Measurements from ENCODE around the gene SULT2B1.
A peak's percentile ranks its signal among the peaks of the same experiment; 100 is the strongest.
"Not testable (repeated sequence)": the region's sequence is repeated elsewhere in the genome, so short reads cannot be mapped to it uniquely, and the experiment has no call there.

SULT2B1 gene

DNA sequence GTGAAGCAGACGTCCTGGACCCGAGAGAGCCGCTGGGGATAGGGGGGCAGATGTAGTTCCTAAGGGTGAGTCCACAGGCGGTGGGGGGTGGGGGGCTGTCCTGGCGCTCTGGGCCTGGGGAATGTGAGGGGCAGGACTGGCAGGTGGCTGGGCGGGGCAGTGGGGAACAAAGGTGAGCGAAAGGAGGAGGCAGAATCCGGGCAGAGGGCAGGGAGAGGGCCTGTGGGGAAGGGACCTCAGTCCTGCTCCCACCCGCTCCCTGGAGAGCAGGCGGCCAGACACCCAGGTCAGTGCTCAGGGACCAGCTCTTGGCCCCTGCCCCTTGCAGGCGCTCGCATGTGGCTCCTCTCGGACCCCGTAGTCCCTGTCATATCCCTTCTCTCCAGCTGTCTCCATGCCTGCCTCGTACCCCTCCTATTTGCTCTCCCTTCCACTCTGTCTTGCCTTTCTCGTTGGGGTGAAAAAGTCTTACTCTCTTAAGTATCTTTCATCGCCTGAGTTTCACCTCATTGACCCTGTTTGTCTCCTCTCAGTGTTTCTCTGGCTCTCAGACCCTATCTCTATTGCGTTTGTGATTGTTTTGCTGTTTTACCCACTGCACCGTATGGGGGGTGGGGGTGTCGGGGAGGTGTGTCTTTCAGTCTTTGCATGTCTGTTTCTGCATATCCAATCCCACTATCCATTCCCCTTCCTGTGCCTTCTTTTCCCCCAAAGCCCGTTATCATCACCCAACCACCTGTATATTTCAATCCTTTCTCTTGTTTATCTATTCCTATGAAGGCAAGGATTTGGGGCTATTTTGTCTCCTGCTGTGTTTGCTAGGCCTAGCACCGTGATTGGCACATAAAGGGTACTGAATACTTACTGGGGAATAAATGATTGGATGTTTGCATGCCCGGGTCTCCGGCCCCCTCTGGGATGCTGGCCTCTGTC, 73.1 kb downstream of the SULT2B1 start:
- DNase-seq = no peak

DNA sequence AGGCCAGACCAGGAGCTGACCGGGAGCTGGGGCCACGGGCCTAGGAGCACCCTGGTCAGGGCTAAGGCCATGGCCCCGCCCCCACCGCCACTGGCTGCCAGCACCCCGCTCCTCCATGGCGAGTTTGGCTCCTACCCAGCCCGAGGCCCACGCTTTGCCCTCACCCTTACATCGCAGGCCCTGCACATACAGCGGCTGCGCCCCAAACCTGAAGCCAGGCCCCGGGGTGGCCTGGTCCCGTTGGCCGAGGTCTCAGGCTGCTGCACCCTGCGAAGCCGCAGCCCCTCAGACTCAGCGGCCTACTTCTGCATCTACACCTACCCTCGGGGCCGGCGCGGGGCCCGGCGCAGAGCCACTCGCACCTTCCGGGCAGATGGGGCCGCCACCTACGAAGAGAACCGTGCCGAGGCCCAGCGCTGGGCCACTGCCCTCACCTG, 73.9 kb downstream of the SULT2B1 start:
- no peak for DNase-seq

- no peak for DNase-seq
These were observed 75.4 kb downstream of the SULT2B1 start for GRCh38 chr19:48627201-48627864.

- no peak for DNase-seq
These were observed 75.9 kb downstream of the SULT2B1 start for GRCh38 chr19:48627865-48628314.

DNA sequence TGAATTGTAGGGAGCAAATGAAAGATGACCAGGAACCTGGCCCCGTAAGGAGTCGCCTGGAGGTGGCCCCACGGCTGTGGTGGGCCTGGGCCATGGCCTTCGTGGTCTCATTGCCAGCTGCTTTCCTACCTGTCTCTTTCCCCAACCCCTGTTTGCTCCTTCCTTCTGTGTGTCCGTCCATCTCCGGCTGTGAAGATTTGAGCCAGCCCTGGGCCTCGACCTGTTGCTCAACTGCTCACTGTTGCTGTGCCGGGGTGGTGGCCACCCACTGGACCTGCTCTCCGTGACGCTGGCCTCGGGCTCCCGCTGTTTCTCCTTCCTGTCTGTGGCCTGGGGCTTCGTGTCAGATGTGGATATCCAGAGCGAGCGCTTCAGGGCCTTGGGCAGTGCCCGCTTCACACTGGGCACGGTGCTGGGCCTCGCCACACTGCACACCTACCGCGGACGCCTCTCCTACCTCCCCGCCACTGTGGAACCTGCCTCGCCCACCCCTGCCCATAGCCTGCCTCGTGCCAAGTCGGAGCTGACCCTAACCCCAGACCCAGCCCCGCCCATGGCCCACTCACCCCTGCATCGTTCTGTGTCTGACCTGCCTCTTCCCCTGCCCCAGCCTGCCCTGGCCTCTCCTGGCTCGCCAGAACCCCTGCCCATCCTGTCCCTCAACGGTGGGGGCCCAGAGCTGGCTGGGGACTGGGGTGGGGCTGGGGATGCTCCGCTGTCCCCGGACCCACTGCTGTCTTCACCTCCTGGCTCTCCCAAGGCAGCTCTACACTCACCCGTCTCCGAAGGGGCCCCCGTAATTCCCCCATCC, 76.7 kb downstream of the SULT2B1 start:
- no peak for DNase-seq

DNA sequence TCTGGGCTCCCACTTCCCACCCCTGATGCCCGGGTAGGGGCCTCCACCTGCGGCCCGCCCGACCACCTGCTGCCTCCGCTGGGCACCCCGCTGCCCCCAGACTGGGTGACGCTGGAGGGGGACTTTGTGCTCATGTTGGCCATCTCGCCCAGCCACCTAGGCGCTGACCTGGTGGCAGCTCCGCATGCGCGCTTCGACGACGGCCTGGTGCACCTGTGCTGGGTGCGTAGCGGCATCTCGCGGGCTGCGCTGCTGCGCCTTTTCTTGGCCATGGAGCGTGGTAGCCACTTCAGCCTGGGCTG, 77.3 kb downstream of the SULT2B1 start:
- no peak for DNase-seq

DNA sequence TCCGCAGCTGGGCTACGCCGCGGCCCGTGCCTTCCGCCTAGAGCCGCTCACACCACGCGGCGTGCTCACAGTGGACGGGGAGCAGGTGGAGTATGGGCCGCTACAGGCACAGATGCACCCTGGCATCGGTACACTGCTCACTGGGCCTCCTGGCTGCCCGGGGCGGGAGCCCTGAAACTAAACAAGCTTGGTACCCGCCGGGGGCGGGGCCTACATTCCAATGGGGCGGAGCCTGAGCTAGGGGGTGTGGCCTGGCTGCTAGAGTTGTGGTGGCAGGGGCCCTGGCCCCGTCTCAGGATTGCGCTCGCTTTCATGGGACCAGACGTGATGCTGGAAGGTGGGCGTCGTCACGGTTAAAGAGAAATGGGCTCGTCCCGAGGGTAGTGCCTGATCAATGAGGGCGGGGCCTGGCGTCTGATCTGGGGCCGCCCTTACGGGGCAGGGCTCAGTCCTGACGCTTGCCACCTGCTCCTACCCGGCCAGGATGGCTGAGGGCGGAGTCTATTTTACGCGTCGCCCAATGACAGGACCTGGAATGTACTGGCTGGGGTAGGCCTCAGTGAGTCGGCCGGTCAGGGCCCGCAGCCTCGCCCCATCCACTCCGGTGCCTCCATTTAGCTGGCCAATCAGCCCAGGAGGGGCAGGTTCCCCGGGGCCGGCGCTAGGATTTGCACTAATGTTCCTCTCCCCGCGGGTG, 77.8 kb downstream of the SULT2B1 start:
- DNase-seq = peak in 1 of 2 donors; percentile 51

- no peak for DNase-seq
These were observed 78.5 kb downstream of the SULT2B1 start for GRCh38 chr19:48630296-48631063.

DNA sequence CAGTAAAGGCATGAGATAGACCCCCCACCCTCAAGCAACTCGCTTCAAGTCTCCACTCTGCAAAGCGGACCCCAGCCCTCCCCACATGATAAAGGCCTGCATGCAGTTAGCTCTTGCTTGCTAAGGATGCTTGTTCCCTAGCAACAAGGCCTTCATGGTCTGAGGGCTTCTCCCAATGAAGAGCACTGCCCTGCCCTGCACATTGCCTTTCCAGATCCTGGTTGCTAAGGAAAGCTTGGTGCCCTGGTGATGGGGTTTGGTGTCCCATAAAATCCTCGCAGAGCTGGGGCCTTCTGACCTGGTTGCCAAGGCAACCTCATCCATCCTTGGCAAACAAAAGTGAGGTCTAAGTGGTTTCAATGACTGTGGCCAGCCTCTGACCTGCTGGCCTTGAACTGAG, 79.3 kb downstream of the SULT2B1 start:
- DNase-seq = no peak

DNA sequence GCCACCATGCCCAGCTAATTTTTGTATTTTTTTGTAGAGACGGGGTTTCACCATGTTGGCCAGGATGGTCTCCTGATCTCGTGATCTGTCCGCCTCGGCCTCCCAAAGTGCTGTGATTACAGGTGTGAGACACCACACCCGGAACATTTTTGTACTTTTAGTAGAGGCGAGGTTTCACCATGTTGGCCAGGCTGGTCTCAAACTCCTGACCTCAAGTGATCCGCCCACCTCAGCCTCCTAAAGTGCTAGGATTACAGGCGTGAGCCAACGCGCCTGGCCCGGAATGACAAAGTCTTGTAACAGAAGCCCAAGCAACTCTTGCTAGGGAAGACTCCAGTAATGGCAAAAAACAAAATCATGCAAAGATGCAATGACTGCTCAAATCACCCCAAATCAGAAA, 80.3 kb downstream of the SULT2B1 start:
- DNase-seq = not testable (repeated sequence)

GRCh38 chr19:48632692-48633147, 80.7 kb downstream of the SULT2B1 start:
- no peak for DNase-seq

DNA sequence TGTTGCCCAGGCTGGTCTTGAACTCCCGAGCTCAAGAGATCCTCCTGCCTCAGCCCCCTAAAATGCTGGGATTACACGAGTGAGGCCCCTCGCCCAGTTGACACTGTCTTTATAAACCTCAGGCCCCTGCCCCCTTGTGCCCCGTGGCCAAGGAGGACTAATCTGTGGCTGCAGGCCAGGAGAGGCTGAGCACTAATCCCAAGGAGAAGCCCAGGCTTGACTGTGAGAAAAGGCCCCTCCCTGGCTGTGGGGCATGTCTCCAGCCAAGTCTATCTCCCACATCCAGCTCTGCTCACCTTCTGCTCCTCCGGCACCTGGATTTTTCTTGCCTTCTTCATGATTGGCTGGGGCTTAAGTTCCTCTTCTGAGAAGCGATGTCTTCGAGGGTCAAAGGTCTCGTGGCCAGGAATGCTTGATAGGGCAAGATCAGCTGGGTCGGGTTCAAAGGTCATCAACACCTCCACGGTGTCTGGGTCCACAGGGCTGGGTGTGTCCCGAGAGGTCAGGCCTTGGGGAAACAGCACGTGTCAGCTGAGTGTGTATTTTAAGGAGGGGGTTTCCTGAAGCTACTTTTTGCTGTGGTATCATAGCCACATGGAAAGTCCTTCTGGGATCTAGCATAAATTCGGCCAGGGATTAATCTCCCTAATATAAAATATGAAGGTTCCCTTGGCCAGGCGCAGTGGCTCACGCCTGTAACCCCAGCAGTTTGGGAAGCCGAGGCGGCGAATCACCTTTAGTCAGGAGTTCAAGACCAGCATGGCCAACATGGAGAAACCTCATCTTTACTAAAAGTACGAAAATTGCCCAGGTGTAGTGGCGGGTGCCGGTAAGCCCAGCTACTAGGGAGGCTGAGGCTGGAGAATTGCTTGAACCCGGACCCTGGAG, 81.4 kb downstream of the SULT2B1 start:
- no peak for DNase-seq

DNA sequence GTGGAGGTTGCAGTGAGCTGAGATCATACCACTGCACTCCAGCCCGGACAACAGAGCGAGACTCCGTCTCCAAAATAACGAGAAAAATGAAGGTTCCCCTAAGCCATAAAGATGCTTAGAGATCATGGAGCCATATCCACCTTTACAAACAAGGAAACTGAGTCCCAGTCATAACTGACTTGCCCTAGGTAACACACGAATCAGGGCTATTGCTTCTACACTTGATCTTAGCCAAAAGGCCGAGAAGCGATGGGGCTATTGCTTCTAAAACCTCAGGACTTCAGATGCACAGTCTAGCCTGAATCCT, 82.0 kb downstream of the SULT2B1 start:
- DNase-seq = no peak

DNA sequence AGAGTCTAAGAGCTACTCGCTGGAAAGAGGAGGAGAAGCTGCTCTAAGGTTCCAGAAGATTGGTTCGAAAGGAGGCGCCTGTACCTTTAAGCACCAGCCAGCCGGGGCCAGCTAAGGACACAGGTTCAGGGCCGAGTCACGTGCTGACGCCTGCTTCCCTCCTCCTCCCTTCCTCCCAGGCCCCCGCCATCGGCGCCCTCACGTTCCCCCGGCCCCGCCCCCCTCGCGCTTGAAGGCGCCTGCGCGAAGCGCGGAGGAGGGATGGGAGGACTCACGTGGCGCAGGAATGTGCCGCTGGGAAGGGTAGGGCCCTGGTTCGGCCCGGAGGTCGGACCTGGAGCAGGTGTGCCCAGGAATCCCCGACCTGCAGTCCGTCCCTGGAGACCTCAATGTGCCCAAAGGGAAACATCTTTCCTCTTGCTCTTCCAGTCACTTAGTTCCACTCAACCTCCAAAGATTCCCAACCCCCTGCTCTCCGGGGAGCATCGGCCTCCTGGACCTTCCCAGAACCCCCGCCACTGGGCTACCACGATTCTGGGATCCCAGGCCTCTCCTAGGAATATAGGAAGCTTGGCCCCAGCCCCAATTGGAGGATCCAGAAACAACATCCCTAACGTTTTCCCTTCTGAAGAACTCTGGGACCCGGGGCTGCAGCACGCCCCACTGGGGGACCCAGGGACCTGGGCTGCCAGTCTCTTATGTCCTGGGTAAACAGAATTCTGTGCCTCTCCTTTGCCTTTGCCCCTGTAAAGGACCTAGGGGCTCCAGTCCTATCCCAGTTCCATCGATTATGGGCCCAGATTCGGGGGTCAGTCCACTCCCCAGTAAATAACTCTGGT, 82.7 kb downstream of the SULT2B1 start:
- DNase-seq = peak; percentile 94 to 96

DNA sequence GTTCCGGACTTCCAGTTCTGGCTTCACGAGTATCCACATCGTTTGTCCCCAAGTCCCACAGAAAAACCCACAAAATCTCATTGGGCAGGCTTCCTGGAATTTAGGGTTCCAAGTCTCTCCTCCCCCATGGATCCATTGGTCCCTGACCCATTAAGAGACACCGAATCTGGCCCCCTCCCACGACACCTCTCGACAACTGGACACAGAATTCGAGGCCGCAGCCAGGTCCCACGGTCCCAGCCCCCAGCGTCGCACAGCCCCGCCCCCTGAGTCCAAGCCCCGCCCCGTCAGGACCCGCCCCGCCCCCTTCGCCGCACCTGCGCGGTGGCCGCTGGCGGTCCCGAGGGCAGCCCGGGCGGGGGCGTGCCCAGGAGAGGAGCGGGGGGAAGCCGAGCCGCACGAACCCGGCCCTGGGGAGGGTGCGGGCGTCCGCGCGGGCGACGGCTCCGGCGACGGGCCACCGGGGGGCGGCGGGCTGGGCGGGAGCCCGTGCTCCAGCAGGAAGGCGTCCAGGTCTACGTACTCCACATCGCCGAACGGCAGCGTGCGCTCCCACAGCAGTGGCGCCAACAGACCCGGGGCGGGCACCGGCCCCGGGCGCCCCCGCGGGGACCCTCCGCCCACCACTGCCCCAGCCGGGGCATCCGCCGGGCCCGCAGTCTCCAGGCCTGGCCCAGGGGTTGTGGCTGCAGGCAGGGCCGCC, 83.4 kb downstream of the SULT2B1 start:
- DNase-seq = peak; percentile 79 to 80

DNA sequence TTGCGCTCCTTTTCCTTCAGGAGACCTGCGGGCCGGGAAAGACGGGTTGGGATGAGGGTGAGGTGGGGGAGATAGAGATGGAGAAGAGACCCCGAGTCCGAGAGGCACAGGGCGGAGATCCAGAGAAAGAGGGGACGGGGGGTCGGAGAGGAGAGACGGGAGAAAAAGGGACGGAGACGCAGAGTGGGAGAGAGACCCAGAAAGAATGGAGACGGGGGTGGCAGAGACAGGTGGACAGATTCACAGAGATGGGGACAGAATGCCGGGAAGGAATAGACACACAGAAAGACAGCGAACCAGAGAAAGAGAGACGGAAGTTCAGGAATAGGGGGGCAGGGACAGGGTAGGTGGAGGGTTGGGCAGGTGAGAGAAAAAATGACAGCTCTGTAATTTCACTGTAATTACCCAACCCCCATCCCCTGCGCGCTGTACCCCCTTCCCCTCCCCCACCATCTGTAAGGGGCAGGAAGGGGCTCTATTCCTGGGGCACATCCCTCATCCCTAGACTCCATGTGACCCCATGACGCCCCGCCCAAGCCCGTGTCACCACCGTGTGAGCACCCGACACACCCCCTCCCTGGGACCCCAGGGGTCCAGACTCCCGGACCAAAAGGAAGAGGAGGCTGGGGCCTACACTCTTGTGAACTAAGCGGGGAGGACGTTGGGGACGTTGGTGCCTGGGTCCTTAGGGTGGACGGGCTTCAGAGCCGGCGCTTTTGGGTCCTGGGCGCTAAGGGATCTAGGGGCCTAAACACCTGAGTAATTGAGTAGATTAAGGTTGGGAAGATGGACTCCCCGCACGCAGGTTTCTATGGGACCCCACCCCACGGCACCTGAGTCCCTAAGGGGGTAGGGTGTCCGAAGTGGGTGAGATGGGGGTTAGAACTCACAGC, 84.2 kb downstream of the SULT2B1 start:
- DNase-seq = no peak

- no peak for DNase-seq
These were observed 85.0 kb downstream of the SULT2B1 start, which contains the start of gene DBP for GRCh38 chr19:48636859-48637448. Gene DBP (minus strand): TSS chr19:48637379. CDS start chr19:48636994, 385 bp downstream.
